HG03565 (cell line): ENCODE measurements around the gene TMEM161A.
"Not testable (repeated sequence)": the region's sequence is repeated elsewhere in the genome, so short reads cannot be mapped to it uniquely, and the experiment has no call there.

Experiments used
- ATAC-seq: cut with Tn5 transposase; IDR thresholded peaks from one replicate; pipeline ENCODE4 v1.9.1; 2021; ENCODE audit warnings: mild to moderate bottlenecking, moderate library complexity; ENCODE audit not compliant: unreplicated experiment

TMEM161A gene

GRCh38 chr19:19155495-19156219 lies 17.4 kb upstream of the TMEM161A start:
- ATAC-seq, result peak; percentile 41

GRCh38 chr19:19154768-19155494 lies 16.7 kb upstream of the TMEM161A start:
- no peak for ATAC-seq

GRCh38 chr19:19152668-19153384 lies 14.5 kb upstream of the TMEM161A start:
- ATAC-seq, result no peak

- ATAC-seq, result no peak
Measured at GRCh38 chr19:19151418-19151817, 13.1 kb upstream of the TMEM161A start.

GRCh38 chr19:19149435-19149834 lies 11.2 kb upstream of the TMEM161A start:
- no peak for ATAC-seq

- not testable (repeated sequence) for ATAC-seq
Measured at GRCh38 chr19:19148504-19148903, 10.2 kb upstream of the TMEM161A start.

GRCh38 chr19:19147344-19147743 lies 9.1 kb upstream of the TMEM161A start:
- no peak for ATAC-seq

- ATAC-seq, result no peak
Measured at GRCh38 chr19:19146865-19147264, 8.6 kb upstream of the TMEM161A start.

- no peak for ATAC-seq
Measured at GRCh38 chr19:19145684-19146608, 7.7 kb upstream of the TMEM161A start.

GRCh38 chr19:19145281-19145680 lies 7.0 kb upstream of the TMEM161A start:
- ATAC-seq, result no peak

- no peak for ATAC-seq
Measured at GRCh38 chr19:19142347-19142746, 4.1 kb upstream of the TMEM161A start.

- ATAC-seq, result no peak
Measured at GRCh38 chr19:19140476-19140875, 2.2 kb upstream of the TMEM161A start.

GRCh38 chr19:19139876-19140229 lies 1.6 kb upstream of the TMEM161A start:
- no peak for ATAC-seq

- no peak for ATAC-seq
Measured at GRCh38 chr19:19137556-19138108, 646 bp downstream of the TMEM161A start.

GRCh38 chr19:19135713-19136112 lies 2.6 kb downstream of the TMEM161A start:
- ATAC-seq, result not testable (repeated sequence)

- ATAC-seq, result no peak
Measured at GRCh38 chr19:19134687-19135158, 3.6 kb downstream of the TMEM161A start.

GRCh38 chr19:19133985-19134384 lies 4.3 kb downstream of the TMEM161A start:
- no peak for ATAC-seq

- no peak for ATAC-seq
Measured at GRCh38 chr19:19132912-19133311, 5.4 kb downstream of the TMEM161A start.

- no peak for ATAC-seq
Measured at GRCh38 chr19:19131989-19132388, 6.3 kb downstream of the TMEM161A start.

- ATAC-seq, result no peak
Measured at GRCh38 chr19:19126102-19126501, 12.2 kb downstream of the TMEM161A start.
